ENCODE measurements around the gene ABL1. TPM values are rescaled to one million over a fixed set of nuclear protein-coding genes. Genes with fewer than 3 reads are reported as not detected.

ABL1 gene
- total RNA-seq, 2 experiments from 2014 or later = 31.7 to 34.1 TPM

- H3K4me3 Mint-ChIP-seq = no peak overlapping the region
- CTCF ChIA-PET = interaction anchor here (0.7 to 5.1 kb wide), 14 partner anchors 10 to 177 kb away, joined by 3 to 33 read pairs (median 4); no protein-coding TSS in a partner anchor
- H3K36me3 Mint-ChIP-seq (ENCODE audit: low read depth) = peaks cover 16% of the 10 kb centered on the region
- ATAC-seq (no peak), DNase-seq (no peak)
- no peak overlapping the region for H3K27ac Mint-ChIP-seq
- H3K9me3 Mint-ChIP-seq (ENCODE audit: insufficient read depth) = no peaks in the 10 kb centered on the region
- POLR2A ChIA-PET = no interaction called here
- no peaks in the 10 kb centered on the region for H3K27me3 Mint-ChIP-seq (ENCODE audit: low read depth)
- no peaks in the 10 kb centered on the region for H3K4me1 Mint-ChIP-seq (ENCODE audit: low read depth)
These were observed 34.2 kb downstream of the ABL1 start for GRCh38 chr9:130869250-130869649.

GRCh38 chr9:130870491-130871381, 35.7 kb downstream of the ABL1 start:
- H3K9me3 Mint-ChIP-seq (ENCODE audit: insufficient read depth) = no peaks in the 10 kb centered on the region
- ChIA-PET POLR2A (no interaction called here), CTCF (interaction anchor here (0.8 to 5.1 kb wide), 16 partner anchors 9 to 187 kb away, joined by 3 to 33 read pairs (median 4); no protein-coding TSS in a partner anchor)
- ATAC-seq (no peak), DNase-seq (no peak)
- H3K4me1 Mint-ChIP-seq (ENCODE audit: low read depth) = no peaks in the 10 kb centered on the region
- H3K27ac Mint-ChIP-seq = no peak overlapping the region
- peaks cover 20% of the 10 kb centered on the region for H3K36me3 Mint-ChIP-seq (ENCODE audit: low read depth)
- H3K27me3 Mint-ChIP-seq (ENCODE audit: low read depth) = no peaks in the 10 kb centered on the region
- no peak overlapping the region for H3K4me3 Mint-ChIP-seq

GRCh38 chr9:130871395-130872062, 36.5 kb downstream of the ABL1 start:
- Mint-ChIP-seq H3K9me3 (ENCODE audit: insufficient read depth) (no peaks in the 10 kb centered on the region), H3K4me3 (no peak overlapping the region), H3K4me1 (ENCODE audit: low read depth) (no peaks in the 10 kb centered on the region), H3K36me3 (ENCODE audit: low read depth) (peaks cover 20% of the 10 kb centered on the region), H3K27ac (no peak overlapping the region), H3K27me3 (ENCODE audit: low read depth) (no peaks in the 10 kb centered on the region)
- DNase-seq = no peak
- POLR2A ChIA-PET = no interaction called here
- CTCF ChIA-PET = interaction anchor here (0.8 to 5.1 kb wide), 4 partner anchors 8 to 178 kb away, joined by 3 to 33 read pairs (median 4); no protein-coding TSS in a partner anchor
- no peak for ATAC-seq

- H3K27me3 Mint-ChIP-seq (ENCODE audit: low read depth) = no peaks in the 10 kb centered on the region
- CTCF ChIA-PET = interaction anchor here (0.8 to 5.1 kb wide), 4 partner anchors 8 to 177 kb away, joined by 3 to 33 read pairs (median 4); no protein-coding TSS in a partner anchor
- ATAC-seq (no peak), DNase-seq (no peak)
- no peak overlapping the region for H3K4me3 Mint-ChIP-seq
- peaks cover 20% of the 10 kb centered on the region for H3K36me3 Mint-ChIP-seq (ENCODE audit: low read depth)
- H3K27ac Mint-ChIP-seq = no peak overlapping the region
- POLR2A ChIA-PET = no interaction called here
- no peaks in the 10 kb centered on the region for H3K9me3 Mint-ChIP-seq (ENCODE audit: insufficient read depth)
- no peaks in the 10 kb centered on the region for H3K4me1 Mint-ChIP-seq (ENCODE audit: low read depth)
These were observed 37.0 kb downstream of the ABL1 start for GRCh38 chr9:130872093-130872492.

GRCh38 chr9:130872508-130872907, 37.5 kb downstream of the ABL1 start:
- H3K27me3 Mint-ChIP-seq (ENCODE audit: low read depth) = no peaks in the 10 kb centered on the region
- CTCF ChIA-PET = interaction anchor here (5.1 kb wide), 1 partner anchor 174 kb away, joined by 33 read pairs; no protein-coding TSS in a partner anchor
- ATAC-seq = no peak
- no peak overlapping the region for H3K27ac Mint-ChIP-seq
- DNase-seq = no peak
- H3K36me3 Mint-ChIP-seq (ENCODE audit: low read depth) = peaks cover 20% of the 10 kb centered on the region
- H3K4me3 Mint-ChIP-seq = no peak overlapping the region
- H3K4me1 Mint-ChIP-seq (ENCODE audit: low read depth) = no peaks in the 10 kb centered on the region
- no peaks in the 10 kb centered on the region for H3K9me3 Mint-ChIP-seq (ENCODE audit: insufficient read depth)
- POLR2A ChIA-PET = no interaction called here

- POLR2A ChIA-PET = no interaction called here
- Mint-ChIP-seq H3K4me1 (ENCODE audit: low read depth) (no peaks in the 10 kb centered on the region), H3K27ac (no peak overlapping the region), H3K9me3 (ENCODE audit: insufficient read depth) (no peaks in the 10 kb centered on the region), H3K27me3 (ENCODE audit: low read depth) (no peaks in the 10 kb centered on the region), H3K36me3 (ENCODE audit: low read depth) (peaks cover 20% of the 10 kb centered on the region), H3K4me3 (no peak overlapping the region)
- no peak for DNase-seq
- ATAC-seq = no peak
- CTCF ChIA-PET = no interaction called here
These were observed 38.0 kb downstream of the ABL1 start for GRCh38 chr9:130872912-130873503.

GRCh38 chr9:130873966-130874365, 38.9 kb downstream of the ABL1 start:
- no peaks in the 10 kb centered on the region for H3K4me1 Mint-ChIP-seq (ENCODE audit: low read depth)
- no peaks in the 10 kb centered on the region for H3K9me3 Mint-ChIP-seq (ENCODE audit: insufficient read depth)
- CTCF ChIA-PET = no interaction called here
- H3K36me3 Mint-ChIP-seq (ENCODE audit: low read depth) = peaks cover 20% of the 10 kb centered on the region
- no peaks in the 10 kb centered on the region for H3K27me3 Mint-ChIP-seq (ENCODE audit: low read depth)
- H3K27ac Mint-ChIP-seq = no peak overlapping the region
- DNase-seq (no peak), ATAC-seq (no peak)
- POLR2A ChIA-PET = no interaction called here
- H3K4me3 Mint-ChIP-seq = no peak overlapping the region

GRCh38 chr9:130874783-130875182, 39.7 kb downstream of the ABL1 start:
- ChIA-PET CTCF (no interaction called here), POLR2A (no interaction called here)
- Mint-ChIP-seq H3K36me3 (ENCODE audit: low read depth) (peaks cover 24% of the 10 kb centered on the region), H3K4me3 (no peak overlapping the region), H3K27me3 (ENCODE audit: low read depth) (no peaks in the 10 kb centered on the region), H3K4me1 (ENCODE audit: low read depth) (no peaks in the 10 kb centered on the region), H3K9me3 (ENCODE audit: insufficient read depth) (no peaks in the 10 kb centered on the region), H3K27ac (no peak overlapping the region)
- DNase-seq = no peak
- ATAC-seq = no peak

GRCh38 chr9:130877300-130877699, 42.2 kb downstream of the ABL1 start:
- POLR2A ChIA-PET = no interaction called here
- no peak for ATAC-seq
- no peaks in the 10 kb centered on the region for H3K4me1 Mint-ChIP-seq (ENCODE audit: low read depth)
- DNase-seq = no peak
- H3K36me3 Mint-ChIP-seq (ENCODE audit: low read depth) = peaks cover 26% of the 10 kb centered on the region
- H3K9me3 Mint-ChIP-seq (ENCODE audit: insufficient read depth) = no peaks in the 10 kb centered on the region
- H3K27me3 Mint-ChIP-seq (ENCODE audit: low read depth) = no peaks in the 10 kb centered on the region
- CTCF ChIA-PET = no interaction called here
- no peak overlapping the region for H3K27ac Mint-ChIP-seq
- H3K4me3 Mint-ChIP-seq = no peak overlapping the region

- Mint-ChIP-seq H3K27me3 (ENCODE audit: low read depth) (no peaks in the 10 kb centered on the region), H3K4me1 (ENCODE audit: low read depth) (no peaks in the 10 kb centered on the region), H3K36me3 (ENCODE audit: low read depth) (peaks cover 19% of the 10 kb centered on the region), H3K4me3 (no peak overlapping the region), H3K27ac (no peak overlapping the region), H3K9me3 (ENCODE audit: insufficient read depth) (no peaks in the 10 kb centered on the region)
- CTCF ChIA-PET = no interaction called here
- DNase-seq = no peak
- no peak for ATAC-seq
- POLR2A ChIA-PET = no interaction called here
These were observed 43.2 kb downstream of the ABL1 start for GRCh38 chr9:130878295-130878694.

GRCh38 chr9:130879863-130880411, 44.9 kb downstream of the ABL1 start:
- Mint-ChIP-seq H3K27ac (no peak overlapping the region), H3K4me1 (ENCODE audit: low read depth) (no peaks in the 10 kb centered on the region), H3K27me3 (ENCODE audit: low read depth) (no peaks in the 10 kb centered on the region), H3K9me3 (ENCODE audit: insufficient read depth) (no peaks in the 10 kb centered on the region), H3K4me3 (no peak overlapping the region), H3K36me3 (ENCODE audit: low read depth) (peaks cover 12% of the 10 kb centered on the region)
- ATAC-seq (no peak), DNase-seq (no peak)
- ChIA-PET POLR2A (no interaction called here), CTCF (no interaction called here)

All from activated CD8-positive, alpha-beta T cell treated with anti-CD3 and anti-CD28 coated beads, Interleukin-2, amount 10 ng/mL, durations not matched to agents 7 days and 5 days (primary cell).